GM19324 (cell line): ENCODE measurements around the gene TMEM164.

Source experiments
- ATAC-seq: cut with Tn5 transposase; IDR thresholded peaks from one replicate; pipeline ENCODE4 v1.9.1; 2021; ENCODE audit warnings: mild to moderate bottlenecking, moderate library complexity; ENCODE audit not compliant: unreplicated experiment, low FRiP score

TMEM164 gene

GRCh38 chrX:110036162-110037033 is 33.5 kb downstream of the TMEM164 start:
- ATAC-seq = no peak

DNA sequence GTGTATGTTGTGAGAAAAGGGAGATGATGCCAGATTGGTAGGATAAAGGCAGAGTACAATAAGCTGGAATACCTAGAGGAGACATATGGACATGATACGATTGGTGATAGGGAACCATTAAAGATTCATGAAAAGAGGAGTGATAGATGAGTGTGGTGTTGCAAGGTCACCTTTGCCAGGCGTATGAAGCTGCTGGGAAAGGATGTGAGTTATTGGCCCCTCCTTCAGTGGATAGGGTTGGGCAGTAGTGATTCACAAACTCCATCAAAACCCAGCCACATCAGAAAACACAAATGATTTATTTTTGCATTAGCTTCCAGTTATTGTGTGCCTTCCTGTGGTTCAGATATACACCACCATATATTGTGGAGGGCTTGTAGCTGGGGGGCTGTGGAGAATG is 34.3 kb downstream of the TMEM164 start:
- no peak for ATAC-seq

DNA sequence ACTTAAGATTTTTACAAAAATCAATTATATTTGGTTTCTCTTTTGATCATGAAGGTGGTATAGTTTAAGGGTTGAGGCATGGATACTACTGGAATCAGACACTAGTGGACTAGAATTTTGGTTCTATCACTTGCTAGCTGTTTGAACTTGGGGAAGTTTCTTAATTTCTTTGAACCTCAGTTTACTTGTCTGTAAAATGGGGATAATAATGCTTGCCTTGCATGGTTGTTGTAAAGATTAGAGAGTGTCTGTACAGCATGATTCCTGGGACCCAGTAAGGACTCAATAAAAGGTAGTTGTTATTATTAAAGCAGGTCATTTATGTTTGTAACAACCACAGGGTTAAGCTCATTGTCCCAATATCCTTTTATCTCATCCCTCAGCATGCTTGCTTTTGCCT is 36.0 kb downstream of the TMEM164 start:
- no peak for ATAC-seq

GRCh38 chrX:110041980-110042379 is 39.1 kb downstream of the TMEM164 start:
- ATAC-seq = no peak

- ATAC-seq = no peak
Observed at GRCh38 chrX:110042496-110042895, 39.6 kb downstream of the TMEM164 start.

DNA sequence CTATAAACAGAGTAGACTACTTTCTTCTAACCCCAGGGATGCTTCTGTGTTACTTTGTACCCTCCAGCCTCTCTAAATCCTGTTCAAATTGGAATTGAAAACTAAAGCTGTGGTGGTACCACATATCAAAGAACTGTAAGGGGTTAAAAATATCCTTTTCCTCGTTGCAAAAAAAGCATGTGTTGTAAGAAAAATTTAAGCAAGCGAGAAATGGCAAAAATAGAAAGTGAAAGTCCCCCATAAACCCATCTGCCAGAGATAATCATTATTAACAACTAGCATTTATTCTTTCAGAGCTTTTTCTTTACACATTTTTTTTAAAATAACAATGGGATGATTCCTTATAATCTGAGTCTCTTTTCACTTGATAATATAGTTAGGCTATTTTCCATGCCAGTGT is 40.6 kb downstream of the TMEM164 start:
- ATAC-seq = no peak

DNA sequence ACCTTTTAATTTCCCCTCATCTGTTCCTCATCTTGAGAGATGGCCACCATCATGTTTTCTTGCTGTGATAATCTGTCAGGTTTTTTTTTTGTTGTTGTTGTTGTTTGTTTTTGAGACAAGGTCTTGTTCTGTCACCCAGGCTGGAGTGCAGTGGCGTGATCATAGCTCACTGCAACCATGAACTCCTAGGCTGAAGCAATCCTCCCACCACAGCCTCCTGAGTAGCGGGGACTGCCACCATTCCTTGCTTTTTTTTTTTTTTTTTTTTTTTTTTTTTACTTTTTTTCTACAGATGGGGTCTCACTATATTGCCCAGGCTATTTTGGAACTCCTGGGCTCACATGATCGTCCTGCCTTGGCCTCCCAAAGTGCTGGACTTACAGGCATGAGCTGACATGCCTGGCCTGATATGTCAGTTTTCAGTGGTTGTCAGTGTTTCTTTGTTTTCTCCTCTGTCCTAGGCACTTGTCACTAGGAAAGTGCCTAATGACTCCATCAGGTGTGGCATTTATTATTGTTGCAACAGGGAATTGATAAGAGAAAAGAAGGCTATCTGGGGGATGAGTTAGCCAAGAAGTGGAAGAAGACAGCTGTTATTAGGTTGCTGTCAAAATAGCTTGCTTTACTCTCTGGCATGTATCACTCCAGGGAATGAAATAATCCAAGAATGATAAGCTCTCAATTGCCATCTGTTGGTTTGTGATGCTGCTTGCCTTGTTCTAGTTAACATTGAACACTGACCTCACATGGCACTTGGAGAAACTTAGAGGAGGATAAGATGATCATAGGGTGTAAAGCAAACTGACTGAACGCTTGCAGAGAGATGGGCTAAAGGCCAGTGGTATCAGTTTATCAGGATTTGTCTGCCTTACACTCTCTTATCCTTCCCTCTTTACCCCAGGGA is 41.7 kb downstream of the TMEM164 start:
- ATAC-seq = no peak

GRCh38 chrX:110045421-110045820 is 42.5 kb downstream of the TMEM164 start:
- no peak for ATAC-seq

DNA sequence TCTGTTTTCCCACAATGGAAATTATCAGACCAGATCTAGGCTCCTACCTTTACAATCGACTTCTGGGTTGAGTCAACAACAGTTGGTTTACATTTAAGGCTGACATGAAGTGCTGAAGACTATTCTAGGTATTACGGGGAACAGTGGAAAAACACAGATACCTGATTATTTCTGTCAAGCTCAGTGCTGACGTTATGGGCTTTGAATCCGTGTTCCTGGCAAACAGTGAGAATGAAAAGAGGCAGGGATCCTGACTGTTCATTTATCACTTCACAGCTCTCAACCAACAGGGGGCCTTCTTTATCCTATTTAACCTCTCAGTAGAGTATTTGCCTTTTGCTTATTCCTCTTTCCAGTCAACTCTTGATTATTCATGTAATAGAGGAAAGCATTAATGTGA is 43.1 kb downstream of the TMEM164 start:
- no peak for ATAC-seq

DNA sequence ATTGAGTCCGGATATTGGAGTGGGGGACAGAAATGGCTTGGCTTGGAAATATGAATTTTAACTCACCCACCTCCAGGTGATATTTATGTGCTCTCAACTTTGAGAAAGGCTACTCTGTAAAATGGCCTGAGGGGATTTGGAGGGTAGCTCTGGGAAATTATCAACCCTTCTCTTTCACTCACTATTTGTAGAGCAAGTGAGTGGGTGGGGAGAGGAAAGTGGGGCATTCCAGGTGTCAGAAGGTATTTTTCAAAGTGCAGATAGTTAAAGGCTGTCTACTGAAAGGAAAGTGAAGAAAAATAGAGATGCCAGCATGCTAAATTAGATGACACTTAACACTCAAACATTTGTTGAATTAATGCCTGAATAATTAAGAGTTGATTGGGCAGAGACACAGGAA is 44.1 kb downstream of the TMEM164 start:
- no peak for ATAC-seq

DNA sequence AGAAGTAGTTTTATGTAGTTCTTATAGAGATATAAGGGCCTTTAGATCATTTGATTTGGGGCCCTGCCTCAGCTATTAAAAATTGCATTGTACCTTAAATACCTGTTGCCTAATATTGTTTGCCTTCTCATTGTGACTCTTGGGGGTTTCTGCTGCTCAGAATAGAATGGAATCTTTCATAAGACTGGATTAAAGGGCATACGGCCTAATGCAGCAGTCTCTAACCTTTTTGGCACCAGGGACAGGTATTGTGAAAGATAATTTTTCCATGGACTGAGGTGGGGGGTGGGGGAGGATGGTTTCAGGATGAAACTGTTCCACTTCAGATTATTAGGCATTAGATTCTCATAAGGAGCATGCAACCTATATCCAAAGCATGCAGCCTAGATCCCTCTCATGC is 46.2 kb downstream of the TMEM164 start:
- ATAC-seq = no peak

- ATAC-seq = no peak
Observed at GRCh38 chrX:110050386-110050785, 47.5 kb downstream of the TMEM164 start.

DNA sequence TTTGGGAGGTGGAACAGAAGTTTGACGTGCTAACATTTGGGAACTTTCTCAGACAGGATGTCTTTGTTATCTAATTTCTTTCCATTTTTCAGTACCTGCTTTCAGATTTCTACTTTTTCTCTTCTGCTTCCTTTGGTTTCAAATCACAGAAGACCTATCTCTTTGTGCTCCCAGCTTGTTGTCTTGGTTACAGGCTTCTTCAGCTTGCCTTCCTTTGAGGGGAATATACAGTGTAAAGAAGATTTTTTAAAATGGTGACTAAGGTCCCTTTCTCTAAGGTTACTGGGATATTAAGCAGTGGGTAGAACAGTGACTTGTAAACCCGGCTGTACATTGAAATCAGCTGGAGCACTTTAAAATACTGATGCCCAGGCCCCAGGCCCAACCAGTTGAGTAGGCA is 48.0 kb downstream of the TMEM164 start:
- ATAC-seq = no peak

DNA sequence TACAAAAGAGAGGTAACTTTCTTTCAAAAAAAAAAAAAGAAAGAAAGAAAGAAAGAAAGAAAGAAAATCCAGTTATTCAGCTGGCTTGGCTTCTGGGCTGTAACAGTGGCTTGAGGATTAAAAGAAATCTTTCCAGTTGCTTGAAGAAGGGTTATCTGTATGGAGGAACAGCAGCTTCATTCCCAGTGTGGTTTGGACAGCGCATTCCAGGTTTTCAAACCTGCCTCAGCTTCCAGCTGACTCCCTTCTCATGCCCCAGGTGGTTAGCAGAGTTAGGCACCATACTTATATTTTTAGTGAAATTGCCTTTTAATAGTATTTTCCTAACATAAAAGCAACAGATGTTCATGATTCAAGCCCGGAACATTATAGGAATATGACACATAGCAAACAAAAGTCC is 48.6 kb downstream of the TMEM164 start:
- ATAC-seq = no peak

GRCh38 chrX:110052303-110052702 is 49.4 kb downstream of the TMEM164 start:
- ATAC-seq = no peak

GRCh38 chrX:110053453-110053852 is 50.5 kb downstream of the TMEM164 start:
- ATAC-seq = no peak

DNA sequence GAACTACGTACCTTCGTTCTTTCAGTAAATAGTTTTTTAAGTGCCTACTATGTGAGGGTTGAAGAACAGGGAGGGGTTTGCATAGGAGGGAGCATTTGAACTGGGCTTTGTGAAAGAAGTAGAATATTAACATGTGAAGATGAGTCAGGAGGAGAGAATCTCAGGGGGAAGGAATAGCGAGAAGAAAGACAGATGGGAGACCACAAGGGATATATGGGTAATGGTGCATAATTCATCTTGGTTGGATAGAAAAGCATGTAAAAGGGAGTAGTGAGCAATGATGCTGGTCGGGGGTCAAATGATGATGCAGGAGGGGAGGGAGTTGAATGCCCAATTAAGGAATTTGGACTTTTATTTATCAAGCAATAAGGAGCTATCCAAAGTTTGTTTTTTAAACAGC is 52.7 kb downstream of the TMEM164 start:
- ATAC-seq = no peak

DNA sequence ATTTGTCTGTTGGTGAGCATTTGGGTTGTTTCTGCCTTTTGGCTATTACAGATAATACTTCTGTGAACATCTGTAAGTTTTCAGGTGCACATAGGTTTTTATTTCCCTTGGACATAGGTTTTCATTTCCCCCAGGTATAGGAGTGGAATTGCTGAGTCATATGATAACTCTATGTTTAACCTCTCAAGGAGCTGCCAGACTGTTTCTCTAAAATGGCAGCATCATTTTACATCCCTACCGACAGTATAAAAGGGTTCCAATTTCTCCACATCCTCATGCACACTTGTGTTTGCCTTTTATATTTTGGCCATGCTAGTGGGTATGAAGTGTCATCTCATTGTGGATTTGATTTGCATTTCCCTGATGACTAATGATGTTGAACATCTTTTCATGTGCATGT is 53.5 kb downstream of the TMEM164 start:
- ATAC-seq = no peak

GRCh38 chrX:110059410-110059809 is 56.5 kb downstream of the TMEM164 start:
- no peak for ATAC-seq

- no peak for ATAC-seq
Observed at GRCh38 chrX:110060317-110060716, 57.4 kb downstream of the TMEM164 start.

DNA sequence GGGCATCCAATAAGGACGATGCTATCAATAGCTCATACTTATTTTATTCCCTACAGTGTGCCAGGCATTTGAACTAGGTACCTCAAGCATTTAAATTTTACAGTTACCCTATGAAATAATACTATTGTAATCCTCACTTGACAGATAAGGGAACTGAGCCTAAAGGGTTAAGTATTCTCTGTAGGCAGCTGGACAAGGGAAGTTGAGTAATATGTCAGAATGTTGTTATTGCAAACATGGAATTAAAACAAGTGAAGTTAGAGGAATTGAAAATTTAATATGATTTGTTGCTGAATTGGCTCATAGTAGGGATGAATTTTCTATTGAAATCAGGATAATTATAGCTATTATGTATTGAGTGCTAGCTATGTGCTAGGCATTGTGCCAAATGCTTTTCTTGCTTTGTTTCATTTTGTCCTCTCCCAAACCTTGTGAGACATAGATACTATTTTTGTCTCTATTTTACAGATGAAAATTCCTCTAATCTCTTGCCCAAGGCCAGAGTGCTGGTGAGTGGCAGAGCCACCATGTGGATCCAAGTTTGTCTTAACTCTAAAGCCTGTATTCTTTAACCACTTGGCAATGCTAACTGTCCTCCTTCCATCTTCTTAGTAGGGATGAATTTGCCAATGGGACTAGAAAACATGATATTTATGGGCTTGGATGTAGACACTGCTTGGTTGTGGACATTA is 58.1 kb downstream of the TMEM164 start:
- ATAC-seq = no peak
